ENCODE results near the gene HSPB9.
"Not testable (repeated sequence)": the region's sequence is repeated elsewhere in the genome, so short reads cannot be mapped to it uniquely, and the experiment has no call there.

Gene HSPB9

DNA sequence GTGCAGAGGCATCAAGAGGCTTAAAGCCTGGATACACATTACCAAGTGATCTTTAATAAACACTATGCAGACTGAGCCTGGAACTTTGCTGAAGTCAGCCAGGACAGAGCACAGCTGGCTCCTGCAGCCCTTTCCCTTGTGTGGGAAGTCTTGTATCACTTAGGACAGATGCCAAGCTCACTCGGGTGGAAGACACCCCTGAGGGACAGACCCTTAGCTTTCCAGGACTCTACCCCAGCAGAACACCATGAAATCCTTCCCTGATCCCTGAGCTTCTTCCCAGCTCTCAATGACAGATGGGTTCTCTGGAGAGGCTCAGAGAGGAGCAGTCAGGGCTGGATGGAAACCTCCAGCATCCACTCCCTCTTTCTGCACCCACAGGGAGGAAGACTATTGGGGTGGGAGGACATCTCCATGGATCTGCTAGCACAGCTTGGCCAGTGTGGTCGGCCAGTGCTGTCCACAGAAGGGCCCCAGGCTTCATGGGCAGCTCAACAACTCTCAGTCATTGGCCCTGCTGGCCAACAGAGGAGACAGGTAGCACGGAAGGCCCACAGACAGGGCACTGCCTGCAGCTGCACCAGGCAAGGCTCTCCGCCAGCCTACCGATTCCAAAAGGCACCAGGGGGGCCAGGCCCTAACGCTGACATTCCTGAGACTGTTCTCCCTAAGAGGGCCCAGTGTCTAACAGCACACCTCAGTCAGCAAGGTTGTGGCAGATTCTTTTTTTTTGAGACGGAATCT lies 16.3 kb downstream of the HSPB9 start (continued):
- TF ChIP-seq ZNF510 (tag by site-specific recombination; IDR thresholded peaks at IDR 0.05; ENCODE audit: insufficient replicate concordance) (no peak), ZNF560 (tag by site-specific recombination; IDR thresholded peaks at IDR 0.05; ENCODE audit: borderline replicate concordance) (no peak), ZNF654 (tag by site-specific recombination; IDR thresholded peaks at IDR 0.05; ENCODE audit: low read depth) (no peak), ZNF843 (tag by site-specific recombination; IDR thresholded peaks at IDR 0.05) (no peak), ZNF211 (tag by site-specific recombination; IDR thresholded peaks at IDR 0.05; ENCODE audit: low read depth) (no peak), ZFP41 (tag by site-specific recombination; IDR thresholded peaks at IDR 0.05; ENCODE audit: borderline replicate concordance) (no peak)

DNA sequence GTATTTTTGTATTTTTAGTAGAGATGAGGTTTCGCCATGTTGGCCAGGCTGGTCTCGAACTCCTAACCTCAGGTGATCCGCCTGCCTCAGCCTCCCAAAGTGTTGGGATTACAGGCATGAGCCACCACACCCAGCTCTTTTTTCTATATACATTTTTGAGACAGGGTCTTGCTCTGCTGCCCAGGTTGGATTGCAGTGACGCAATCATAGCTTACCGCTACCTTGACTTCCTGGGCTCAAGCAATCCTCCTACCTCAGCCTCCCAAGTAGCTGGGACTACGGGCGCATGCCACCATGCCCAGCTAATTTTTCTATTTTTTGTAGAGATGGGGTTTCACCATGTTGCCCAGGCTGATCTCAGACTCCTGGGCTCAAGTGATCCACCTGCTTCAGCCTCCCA lies 18.1 kb downstream of the HSPB9 start:
- POLR2A ChIA-PET; H3K9me3 ChIP-seq (ENCODE audit: control insufficient read depth, insufficient read depth, low read depth, low read length): not testable (repeated sequence)
- H3K36me3 ChIP-seq (ENCODE audit: control insufficient read depth in 2 of 2, insufficient read depth in 1 of 2, low read length in 2 of 2): peaks cover 14 to 45% of the 10 kb centered on the region in 2 experiments

DNA sequence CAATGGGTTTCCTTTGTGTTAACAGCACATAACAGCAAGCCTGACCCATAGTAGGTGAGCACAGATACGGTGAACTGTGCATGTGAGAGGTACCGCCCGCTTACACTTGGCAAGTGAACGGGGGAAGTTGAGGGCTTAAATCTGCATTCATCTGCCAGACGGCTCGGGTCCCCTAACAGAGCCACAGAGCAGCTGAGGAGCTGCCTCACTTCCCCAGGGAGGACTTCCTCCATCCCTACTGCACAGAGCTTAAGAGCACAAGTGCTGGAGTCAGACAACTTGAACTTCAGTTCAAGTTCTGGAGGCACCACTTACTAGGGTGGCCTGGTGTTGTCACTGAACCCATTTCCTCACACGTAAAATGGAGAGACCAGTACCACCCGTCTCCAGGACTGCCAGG lies 18.8 kb downstream of the HSPB9 start:
- TF ChIP-seq ZNF2 (tag by site-specific recombination; IDR thresholded peaks at IDR 0.05): no peak
- no peak for TF ChIP-seq ZNF629 (tag by site-specific recombination; IDR thresholded peaks at IDR 0.05)
- no peak for TF ChIP-seq ZNF707 (tag by site-specific recombination; IDR thresholded peaks at IDR 0.05)
- no peak for TF ChIP-seq ZNF830 (tag by site-specific recombination; IDR thresholded peaks at IDR 0.05; ENCODE audit: low read depth)
- no peak for TF ChIP-seq ZNF214 (tag by site-specific recombination; IDR thresholded peaks at IDR 0.05; ENCODE audit: borderline replicate concordance)
- TF ChIP-seq GLI2 (tag by site-specific recombination; IDR thresholded peaks at IDR 0.05; ENCODE audit: borderline replicate concordance, low read depth): no peak
- no peak for TF ChIP-seq SALL2 (tag by site-specific recombination; IDR thresholded peaks at IDR 0.05; ENCODE audit: borderline replicate concordance)
- ChIA-PET POLR2A (no interaction called here), CTCF (no interaction called here)
- 0 out of 2 replicates have a peak overlapping the region, but pooled peaks have one; percentile 24 for H3K27ac ChIP-seq (ENCODE audit: extremely low read depth, low read depth, low read length)
- peaks cover 17 to 47% of the 10 kb centered on the region in 2 experiments for H3K36me3 ChIP-seq (ENCODE audit: control insufficient read depth in 2 of 2, insufficient read depth in 1 of 2, low read length in 2 of 2)
- H3K4me1 ChIP-seq (ENCODE audit: control insufficient read depth, insufficient read depth, low read length): peaks cover 12% of the 10 kb centered on the region
- no peak overlapping the region for H3K4me3 ChIP-seq (ENCODE audit: low read depth, low read length)
- no peaks in the 10 kb centered on the region for H3K9me3 ChIP-seq (ENCODE audit: control insufficient read depth, insufficient read depth, low read depth, low read length)

More for the DNA sequence above, 18.1 kb downstream of the HSPB9 start:
- H3K4me3 ChIP-seq (ENCODE audit: low read depth, low read length); H3K27ac ChIP-seq (ENCODE audit: extremely low read depth, low read depth, low read length): not testable (repeated sequence)
- CTCF ChIA-PET: interaction anchor here (0.9 kb wide), 1 partner anchor 55 kb away, joined by 4 read pairs; no protein-coding TSS in a partner anchor
- peaks cover 17% of the 10 kb centered on the region for H3K4me1 ChIP-seq (ENCODE audit: control insufficient read depth, insufficient read depth, low read length)

DNA sequence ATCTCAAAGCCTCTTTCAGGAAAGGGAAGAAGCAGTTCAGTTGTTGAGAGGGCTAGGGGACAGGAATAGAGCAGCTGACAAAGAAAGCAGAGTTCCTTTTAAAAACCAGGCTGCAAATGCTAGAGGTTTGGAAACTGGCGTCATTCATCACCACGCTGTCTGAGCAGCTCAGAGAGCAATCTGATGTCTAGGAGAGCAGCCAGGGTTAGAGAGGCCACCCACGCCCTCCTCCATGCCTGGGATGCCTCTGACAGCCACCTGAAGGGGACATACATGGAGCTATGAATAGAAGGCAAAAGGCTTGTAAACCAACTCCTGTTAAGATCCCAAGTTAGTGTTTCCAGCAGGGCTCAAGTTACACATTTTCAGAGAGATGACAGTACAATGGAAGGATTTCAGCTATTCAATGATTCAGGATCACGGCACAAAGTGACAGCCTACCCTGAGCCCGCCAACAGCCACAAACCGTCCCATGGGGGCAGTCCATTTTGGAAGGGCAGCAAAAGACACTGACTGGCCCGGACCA lies 19.8 kb downstream of the HSPB9 start:
- H3K27ac ChIP-seq (ENCODE audit: extremely low read depth, low read depth, low read length): peak overlapping the region; percentile 58; the same call in 1 of the 2 replicates
- CTCF ChIA-PET: interaction anchor here (0.6 to 1.6 kb wide), 3 partner anchors 21 to 479 kb away, joined by 3 to 5 read pairs (median 5); no protein-coding TSS in a partner anchor
- peaks cover 9% of the 10 kb centered on the region for H3K4me1 ChIP-seq (ENCODE audit: control insufficient read depth, insufficient read depth, low read length)
- H3K4me3 ChIP-seq (ENCODE audit: low read depth, low read length): no peak overlapping the region
- peaks cover 13 to 49% of the 10 kb centered on the region in 2 experiments for H3K36me3 ChIP-seq (ENCODE audit: control insufficient read depth in 2 of 2, insufficient read depth in 1 of 2, low read length in 2 of 2)
- TF ChIP-seq ZNF341 (tag by site-specific recombination; IDR thresholded peaks at IDR 0.05; ENCODE audit: low read depth): peak; percentile 64
- TF ChIP-seq FEZF1 (tag by site-specific recombination; IDR thresholded peaks at IDR 0.05): peak; percentile 94
- TF ChIP-seq MYNN (tag by site-specific recombination; IDR thresholded peaks at IDR 0.05; ENCODE audit: borderline replicate concordance): no peak
- peak; percentile 79 for TF ChIP-seq ZFHX2 (tag by site-specific recombination; conservative IDR thresholded peaks at IDR 0.05)
- TF ChIP-seq ZNF558 (tag by site-specific recombination; IDR thresholded peaks at IDR 0.05): no peak
- TF ChIP-seq ZBTB17 (tag by site-specific recombination; IDR thresholded peaks at IDR 0.05): 0 out of 2 replicates have a peak, but pooled peaks have one; percentile 15
- peak; percentile 37; the same call in 1 of the 2 replicates for TF ChIP-seq ZNF629 (tag by site-specific recombination; IDR thresholded peaks at IDR 0.05)
- 0 out of 2 replicates have a peak, but pooled peaks have one; percentile 19 for TF ChIP-seq ZNF600 (tag by site-specific recombination; IDR thresholded peaks at IDR 0.05)
- 0 out of 2 replicates have a peak, but pooled peaks have one; percentile 35 for TF ChIP-seq ZEB2 (tag by site-specific recombination; IDR thresholded peaks at IDR 0.05)
- peak; percentile 46; the same call in 1 of the 2 replicates for TF ChIP-seq EGR2 (tag by site-specific recombination; IDR thresholded peaks at IDR 0.05; ENCODE audit: low read depth)
- POLR2A ChIA-PET: interaction anchor here (0.8 kb wide), 1 partner anchor 46 kb away, joined by 3 read pairs; no protein-coding TSS in a partner anchor
- no peaks in the 10 kb centered on the region for H3K9me3 ChIP-seq (ENCODE audit: control insufficient read depth, insufficient read depth, low read depth, low read length)

DNA sequence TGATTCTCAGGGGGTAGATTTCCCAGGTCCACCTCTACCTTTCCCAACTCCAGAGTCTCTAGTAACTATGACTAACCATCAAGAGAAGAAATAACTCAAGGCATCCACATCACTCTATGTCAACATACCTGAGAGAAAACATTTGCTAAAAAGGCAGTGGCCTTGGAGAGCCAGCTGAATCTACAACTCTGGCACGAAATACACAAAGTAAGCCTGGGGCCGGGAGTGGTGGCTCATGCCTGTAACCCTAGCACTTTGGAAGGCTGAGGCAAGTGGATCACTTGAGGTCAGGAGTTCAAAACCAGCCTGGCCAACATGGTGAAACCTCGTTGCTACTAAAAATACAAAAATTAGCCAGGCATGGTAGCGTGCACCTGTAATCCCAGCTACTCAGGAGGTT lies 20.5 kb downstream of the HSPB9 start:
- CTCF ChIA-PET: interaction anchor here (1.3 to 1.6 kb wide), 2 partner anchors 20 to 39 kb away, joined by 5 read pairs; no protein-coding TSS in a partner anchor

More for the DNA sequence above, 20.5 kb downstream of the HSPB9 start:
- H3K9me3 ChIP-seq (ENCODE audit: control insufficient read depth, insufficient read depth, low read depth, low read length); POLR2A ChIA-PET; H3K4me3 ChIP-seq (ENCODE audit: low read depth, low read length); H3K4me1 ChIP-seq (ENCODE audit: control insufficient read depth, insufficient read depth, low read length); H3K27ac ChIP-seq (ENCODE audit: extremely low read depth, low read depth, low read length): not testable (repeated sequence)
- H3K36me3 ChIP-seq (ENCODE audit: control insufficient read depth in 2 of 2, insufficient read depth in 1 of 2, low read length in 2 of 2): peaks cover 18 to 54% of the 10 kb centered on the region in 2 experiments

All from HEK293 (cell line).